ENCODE results near the gene NAGPA. TPM values are rescaled to one million over a fixed set of nuclear protein-coding genes. Genes with fewer than 3 reads are reported as not detected.

Gene NAGPA
- 13.2 and 13.6 TPM in 2 replicates for total RNA-seq (2021; fragmentation: NEBNext Ultra II Directional; extraction: Animal tissue kit (Norgen Biotek cat#: 25700))
- polyA plus RNA-seq (2011; rRNA removed): 10.1 and 13.6 TPM in 2 replicates
- 11.1 TPM for polyA plus RNA-seq (2011; cell fraction: cytosol; rRNA removed)
- 22.2 TPM for polyA plus RNA-seq (2011; cell fraction: nucleus; rRNA removed)
- polyA plus RNA-seq (2012, experiment 1 of 2): 6.7 to 12.4 TPM (median 10.6 TPM) in 4 replicates
- 7.6 TPM for polyA plus RNA-seq (2012, experiment 2 of 2)
- 11.8 TPM for polyA plus RNA-seq (2013, experiment 1 of 2)
- polyA plus RNA-seq (2013, experiment 2 of 2): 10.6 TPM
- 6.0 and 7.2 TPM in 2 replicates for polyA minus RNA-seq (2011; rRNA and poly(A)+ RNA removed)
- polyA minus RNA-seq (2011; cell fraction: cytosol; rRNA and poly(A)+ RNA removed): 4.6 TPM
- polyA minus RNA-seq (2011; cell fraction: nucleus; rRNA and poly(A)+ RNA removed): 10.6 TPM
- long read RNA-seq, experiment 1, partial matches to known transcripts: 8 of 14 reads
- long read RNA-seq, experiment 1, other reads (novel, unspliced or antisense): 6 of 14 reads
- long read RNA-seq, experiment 2, partial matches to known transcripts: 3 of 7 reads
- long read RNA-seq, experiment 2, other reads (novel, unspliced or antisense): 4 of 7 reads

- FAIRE-seq (peak; percentile 32), DNase-seq (ENCODE audit: low read depth in 1 of 2, low spot score in 2 of 2) (peak; percentile 54 to 92)
- no peak within 1 kb of the TSS for H2BK120ac ChIP-seq (replicated peaks; ENCODE audit: low read depth, low read length)
- H3K23ac ChIP-seq (ENCODE audit: insufficient read length): no peak within 1 kb of the TSS
- H4K8ac ChIP-seq (ENCODE audit: extremely low read depth, insufficient read depth, low read length): peak within 1 kb of the TSS; percentile 100
- H2BK5ac ChIP-seq (ENCODE audit: low read depth, low read length): no peak within 1 kb of the TSS
- H2BK20ac ChIP-seq (ENCODE audit: low read length): no peak within 1 kb of the TSS
- H2AFZ ChIP-seq (ENCODE audit: low read length): peak within 1 kb of the TSS; percentile 54
- no peaks in the 10 kb centered on the region for H3K79me1 ChIP-seq (ENCODE audit: low read depth, low read length)
- no peak within 1 kb of the TSS for H3K18ac ChIP-seq (ENCODE audit: extremely low read depth, low read length)
- H3K56ac ChIP-seq (replicated peaks; ENCODE audit: insufficient read length, low read depth, low read length): no peak within 1 kb of the TSS
- H2BK15ac ChIP-seq (ENCODE audit: low read length): no peak within 1 kb of the TSS
- H3K4me2 ChIP-seq (ENCODE audit: insufficient read depth in 1 of 2, low read depth in 2 of 2, low read length in 2 of 2): peak within 1 kb of the TSS; percentile 69 to 84
- no peak within 1 kb of the TSS for H3K4ac ChIP-seq (replicated peaks; ENCODE audit: insufficient read length, low read depth, low read length)
- 0 out of 2 replicates have a peak within 1 kb of the TSS, but pooled peaks have one; percentile 29 for H2BK12ac ChIP-seq (ENCODE audit: low read depth, low read length)
- peaks cover 0 to 6% (median 5%) of the 10 kb centered on the region in 4 experiments; a peak in 3 of 7 replicates for H3K27me3 ChIP-seq (replicated peaks in 1 of 4; ENCODE audit: control insufficient read depth in 3 of 4, extremely low read depth in 1 of 4, insufficient read depth in 3 of 4, low read length in 3 of 4)
- peak within 1 kb of the TSS; percentile 63 to 70 (median 66) for H3K9ac ChIP-seq (replicated peaks in 1 of 4; ENCODE audit: extremely low read depth in 1 of 4, low read depth in 3 of 4, low read length in 3 of 4)
- ChIA-PET CTCF (ENCODE audit: partially characterized antibody) (interaction anchor here (0.8 to 4.1 kb wide), 6 partner anchors 9 to 304 kb away, joined by 3 to 25 read pairs (median 3); no protein-coding TSS in a partner anchor), POLR2A (ENCODE audit: partially characterized antibody) (interaction anchor here (0.8 to 2.0 kb wide), 6 partner anchors 9 to 65 kb away, joined by 3 to 7 read pairs (median 3); no protein-coding TSS in a partner anchor)
- no peaks in the 10 kb centered on the region for H3K36me3 ChIP-seq (ENCODE audit: control insufficient read depth in 2 of 4, insufficient read depth in 4 of 4, low read length in 3 of 4)
- peaks cover 2 to 11% (median 8%) of the 10 kb centered on the region in 4 experiments for H3K4me1 ChIP-seq (replicated peaks in 1 of 4; ENCODE audit: control insufficient read depth in 3 of 4, insufficient read depth in 4 of 4, low read length in 3 of 4)
- H3K14ac ChIP-seq (ENCODE audit: insufficient read length): no peak within 1 kb of the TSS
- H3K23me2 ChIP-seq (ENCODE audit: low read depth, low read length): peaks cover 12% of the 10 kb centered on the region
- H4K5ac ChIP-seq (ENCODE audit: insufficient read length, low read depth, low read length): peak within 1 kb of the TSS; percentile 25
- H3K27ac ChIP-seq (ENCODE audit: low read depth, low read length): no peak within 1 kb of the TSS; the same call in 1 of the 2 replicates
- no peak within 1 kb of the TSS for H2AK5ac ChIP-seq (ENCODE audit: low read depth, low read length)
- H3K9me3 ChIP-seq (ENCODE audit: insufficient read depth in 2 of 2, low read depth in 1 of 2, low read length in 1 of 2): no peaks in the 10 kb centered on the region
- no peaks in the 10 kb centered on the region for H4K20me1 ChIP-seq (replicated peaks in 1 of 2; ENCODE audit: control insufficient read depth in 1 of 2, insufficient read depth in 2 of 2, low read length in 2 of 2)
- peak within 1 kb of the TSS; percentile 67 to 84 (median 80) for H3K4me3 ChIP-seq (ENCODE audit: extremely low read depth in 1 of 4, insufficient read depth in 2 of 4, low read depth in 3 of 4, low read length in 4 of 4)
- WGBS, 2 experiments (ENCODE audit: extremely low coverage in 1 of 2, insufficient coverage in 1 of 2, insufficient read length in 1 of 2, insufficient replicate concordance in 2 of 2, low coverage in 1 of 2, low lambda C conversion rate in 2 of 2, missing lambda C conversion rate in 1 of 2): 3% methylated on average over 40 of the region's 104 CpGs; no CpG with 5 or more reads in 1 of the 2 experiments
- H3K79me2 ChIP-seq (ENCODE audit: control insufficient read depth in 1 of 2, insufficient read depth in 2 of 2, low read length in 2 of 2): no peaks in the 10 kb centered on the region
- no peak within 1 kb of the TSS for H4K91ac ChIP-seq (replicated peaks; ENCODE audit: insufficient read length, low read length)
- TF ChIP-seq POLR2A (IDR thresholded peaks at IDR 0.05; ENCODE audit: control extremely low read depth in 1 of 2, low read depth in 2 of 2, low read length in 2 of 2) (peak in 1 of 2 experiments; percentile 81; a peak in 2 of 3 replicates), SUZ12 (IDR thresholded peaks at IDR 0.05; ENCODE audit: low read length) (no peak), CHD2 (IDR thresholded peaks at IDR 0.05; ENCODE audit: low read length) (no peak), NANOG (IDR thresholded peaks at IDR 0.05; ENCODE audit: insufficient read depth, low read depth, low read length, poor library complexity, severe bottlenecking) (peak; percentile 79), USF2 (IDR thresholded peaks at IDR 0.05; ENCODE audit: low read length) (peak; percentile 100), RXRA (IDR thresholded peaks at IDR 0.05; ENCODE audit: insufficient read depth, low read depth, low read length) (0 out of 2 replicates have a peak, but pooled peaks have one; percentile 65), SIX5 (IDR thresholded peaks at IDR 0.05; ENCODE audit: low read depth, low read length) (peak; percentile 44)
Measured at GRCh38 chr16:5033256-5034166, at the start of gene NAGPA. TSS of gene NAGPA (minus strand) at chr16:5033935. CDS start at chr16:5033914, 21 bp downstream.

Measured in H1 (cell line).